Measurements from ENCODE around the gene TTC14. TPM values are rescaled to one million over a fixed set of nuclear protein-coding genes. Genes with fewer than 3 reads are reported as not detected.
"Not testable (repeated sequence)": the region's sequence is repeated elsewhere in the genome, so short reads cannot be mapped to it uniquely, and the experiment has no call there.

The TTC14 gene
- polyA plus RNA-seq, 6 donors from 2014 or later: 24.9 to 32.7 (median 27.5) TPM

DNA sequence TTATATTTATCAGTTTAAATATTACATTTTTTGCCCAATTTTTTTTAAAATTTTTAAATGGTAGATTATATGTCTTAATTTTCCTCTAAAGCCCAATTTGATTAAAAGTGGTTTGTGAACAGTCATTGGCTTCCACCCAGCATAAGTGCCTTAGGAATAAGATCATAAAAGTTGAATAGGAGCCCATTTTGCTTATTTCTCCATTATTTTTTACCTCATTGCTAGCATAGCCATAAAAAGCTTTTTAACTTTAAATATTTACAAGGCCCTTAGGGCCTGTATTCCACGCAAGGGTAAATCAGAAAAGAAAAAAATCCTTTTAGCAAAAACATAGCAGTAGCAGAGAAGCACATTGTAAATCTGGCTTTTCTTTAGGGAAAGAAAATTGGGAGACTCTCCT is 9.0 kb downstream of the TTC14 start:
- H3K9me3 Mint-ChIP-seq: no peaks in the 10 kb centered on the region
- DNase-seq (no peak), ATAC-seq (ENCODE audit: low read depth in 2 of 2) (no peak)
- H3K36me3 Mint-ChIP-seq: peaks cover 18 to 19% of the 10 kb centered on the region in 2 donors
- no peak overlapping the region for H3K27ac Mint-ChIP-seq
- no peak overlapping the region for H3K4me3 Mint-ChIP-seq
- no peaks in the 10 kb centered on the region for H3K4me1 Mint-ChIP-seq
- H3K27me3 Mint-ChIP-seq: no peaks in the 10 kb centered on the region

DNA sequence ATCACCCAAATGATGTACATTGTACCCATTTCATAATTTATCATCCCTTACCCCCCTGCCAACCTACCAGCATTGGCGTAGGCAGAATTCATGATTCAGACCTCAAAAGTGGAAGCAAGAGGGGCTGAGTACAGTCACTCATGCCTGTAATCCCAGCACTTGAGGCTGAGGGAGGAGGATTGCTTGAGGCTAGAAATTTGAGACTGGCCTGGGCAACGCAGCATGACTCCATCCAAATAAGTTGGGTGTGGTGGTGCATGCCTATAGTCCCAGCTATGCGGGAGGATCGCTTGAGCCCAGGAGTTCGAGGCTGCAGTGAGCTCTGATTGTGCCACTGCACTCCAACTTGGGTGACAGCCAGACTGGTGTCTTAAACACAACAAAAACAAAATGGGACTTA is 10.4 kb downstream of the TTC14 start:
- no peaks in the 10 kb centered on the region for H3K4me1 Mint-ChIP-seq
- H3K27me3 Mint-ChIP-seq: no peaks in the 10 kb centered on the region
- DNase-seq (no peak), ATAC-seq (ENCODE audit: low read depth in 2 of 2) (no peak)
- H3K36me3 Mint-ChIP-seq: peaks cover 13 to 16% of the 10 kb centered on the region in 2 donors
- H3K27ac Mint-ChIP-seq: peak overlapping the region in 1 of 6 donors; percentile 32
- no peak overlapping the region for H3K4me3 Mint-ChIP-seq
- H3K9me3 Mint-ChIP-seq: no peaks in the 10 kb centered on the region

DNA sequence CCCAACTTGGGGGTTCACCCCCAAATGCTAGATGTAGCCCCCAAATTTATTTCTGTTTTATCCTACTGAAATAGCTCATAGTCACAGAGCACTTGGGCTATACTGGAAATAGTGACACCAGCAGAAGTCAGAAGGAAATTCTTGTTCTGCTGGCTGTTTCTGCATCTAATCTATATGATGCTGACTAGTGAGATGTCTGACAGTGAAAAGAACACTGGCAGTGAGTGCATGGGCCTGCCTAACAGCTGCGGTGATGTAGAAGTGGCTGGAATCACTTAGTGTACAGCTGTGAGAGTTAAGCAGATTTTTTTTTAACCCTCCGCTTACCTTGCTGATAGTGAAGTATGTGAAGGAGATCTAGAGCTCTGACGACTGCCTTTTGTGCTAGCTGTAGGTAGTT is 14.0 kb downstream of the TTC14 start:
- no peak for ATAC-seq (ENCODE audit: low read depth in 2 of 2)
- peak overlapping the region in 2 of 6 donors; percentile 8 to 72 for H3K27ac Mint-ChIP-seq
- H3K4me1 Mint-ChIP-seq: no peaks in the 10 kb centered on the region

DNA sequence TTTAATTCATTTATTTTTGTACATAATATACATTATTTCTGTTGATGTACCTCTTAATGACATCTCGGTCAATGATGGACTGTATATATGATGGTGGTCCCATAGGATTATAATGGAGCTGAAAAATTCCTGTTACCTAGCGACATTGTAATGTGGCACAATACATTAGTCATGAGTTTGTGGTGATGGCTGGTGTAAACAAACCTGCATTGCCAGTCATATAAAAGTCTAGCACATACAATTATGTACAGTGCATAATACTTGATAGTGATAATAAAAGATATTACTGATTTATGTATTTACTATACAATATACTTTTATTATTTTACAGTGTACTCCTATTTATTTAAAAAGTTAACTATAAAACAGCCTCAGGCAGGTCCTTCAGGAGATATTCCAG is 15.1 kb downstream of the TTC14 start:
- Mint-ChIP-seq H3K27ac (no peak overlapping the region), H3K9me3 (peaks cover 0 to 1% (median 0%) of the 10 kb centered on the region in 7 donors), H3K36me3 (peaks cover 0 to 2% of the 10 kb centered on the region in 2 donors), H3K4me1 (peaks cover 0 to under 1% (median 0%) of the 10 kb centered on the region in 3 donors), H3K4me3 (no peak overlapping the region), H3K27me3 (no peaks in the 10 kb centered on the region)
- ATAC-seq (ENCODE audit: low read depth in 2 of 2) (no peak), DNase-seq (no peak)

More for the DNA sequence above, 14.0 kb downstream of the TTC14 start:
- no peak overlapping the region for H3K4me3 Mint-ChIP-seq
- DNase-seq: no peak
- peaks cover 0 to 1% (median 0%) of the 10 kb centered on the region in 7 donors for H3K9me3 Mint-ChIP-seq
- H3K27me3 Mint-ChIP-seq: no peaks in the 10 kb centered on the region
- H3K36me3 Mint-ChIP-seq: no peaks in the 10 kb centered on the region

DNA sequence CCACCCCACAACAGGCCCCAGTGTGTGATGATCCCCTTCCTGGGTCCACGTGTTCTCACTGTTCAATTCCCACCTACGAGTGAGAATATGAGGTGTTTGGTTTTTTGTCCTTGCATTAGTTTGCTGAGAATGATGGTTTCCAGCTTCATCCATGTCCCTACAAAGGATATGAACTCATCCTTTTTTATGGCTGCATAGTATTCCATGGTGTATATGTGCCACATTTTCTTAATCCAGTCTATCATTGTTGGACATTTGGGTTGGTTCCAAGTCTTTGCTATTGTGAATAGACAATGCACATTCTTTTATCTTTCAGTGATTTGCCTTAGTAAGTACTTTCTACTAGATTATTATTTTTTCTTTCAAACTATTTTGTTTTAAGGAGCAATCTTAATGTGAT is 16.6 kb downstream of the TTC14 start:
- not testable (repeated sequence) for ATAC-seq (ENCODE audit: low read depth in 2 of 2); H3K9me3 Mint-ChIP-seq; H3K4me3 Mint-ChIP-seq; H3K27ac Mint-ChIP-seq; H3K27me3 Mint-ChIP-seq; DNase-seq
- peaks cover 0 to 12% (median 0%) of the 10 kb centered on the region in 3 donors for H3K4me1 Mint-ChIP-seq
- H3K36me3 Mint-ChIP-seq: peaks cover 5 to 15% of the 10 kb centered on the region in 2 donors

- H3K4me1 Mint-ChIP-seq: peaks cover 0 to 12% (median 2%) of the 10 kb centered on the region in 3 donors
- H3K27me3 Mint-ChIP-seq: no peaks in the 10 kb centered on the region
- peaks cover 6 to 24% of the 10 kb centered on the region in 2 donors for H3K36me3 Mint-ChIP-seq
- H3K4me3 Mint-ChIP-seq: no peak overlapping the region
- peaks cover 0 to 6% (median 0%) of the 10 kb centered on the region in 7 donors for H3K9me3 Mint-ChIP-seq
- ATAC-seq (ENCODE audit: low read depth in 2 of 2) (no peak), DNase-seq (no peak)
- H3K27ac Mint-ChIP-seq: no peak overlapping the region
Measured at GRCh38 chr3:180619723-180620122, 17.8 kb downstream of the TTC14 start.

- H3K27ac Mint-ChIP-seq: no peak overlapping the region
- H3K9me3 Mint-ChIP-seq: peaks cover 0 to 6% (median 0%) of the 10 kb centered on the region in 7 donors
- H3K4me3 Mint-ChIP-seq: no peak overlapping the region
- no peaks in the 10 kb centered on the region for H3K27me3 Mint-ChIP-seq
- no peak for ATAC-seq (ENCODE audit: low read depth in 2 of 2)
- DNase-seq: no peak
- H3K4me1 Mint-ChIP-seq: peaks cover 2 to 12% (median 6%) of the 10 kb centered on the region in 3 donors
- H3K36me3 Mint-ChIP-seq: peaks cover 15 to 34% of the 10 kb centered on the region in 2 donors
Measured at GRCh38 chr3:180624714-180625113, 22.8 kb downstream of the TTC14 start.

- ATAC-seq (ENCODE audit: low read depth in 2 of 2) (no peak), DNase-seq (no peak)
- no peak overlapping the region for H3K27ac Mint-ChIP-seq
- peaks cover 0 to 6% (median 0%) of the 10 kb centered on the region in 7 donors for H3K9me3 Mint-ChIP-seq
- H3K27me3 Mint-ChIP-seq: no peaks in the 10 kb centered on the region
- peaks cover 15 to 34% of the 10 kb centered on the region in 2 donors for H3K36me3 Mint-ChIP-seq
- no peak overlapping the region for H3K4me3 Mint-ChIP-seq
- peaks cover 2 to 12% (median 6%) of the 10 kb centered on the region in 3 donors for H3K4me1 Mint-ChIP-seq
Measured at GRCh38 chr3:180626844-180627243, 24.9 kb downstream of the TTC14 start.

DNA sequence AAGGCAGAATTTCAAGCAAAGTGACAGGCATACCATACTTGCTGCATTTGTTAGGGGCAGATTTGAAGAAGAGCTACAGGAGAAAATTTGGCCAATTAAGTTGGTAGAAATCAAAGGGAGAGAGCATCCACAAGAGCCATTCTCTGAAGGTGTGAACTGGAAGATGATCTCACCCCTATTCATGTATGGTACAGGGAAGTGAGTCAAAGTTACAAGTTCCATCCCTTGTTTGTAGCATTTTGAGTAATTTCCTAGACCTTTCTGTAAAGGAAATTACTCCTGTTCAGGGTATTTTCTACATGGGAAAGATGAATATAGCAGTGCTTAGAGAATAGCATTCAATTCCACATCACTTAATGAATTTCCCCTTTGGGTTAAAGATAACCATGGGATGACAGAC is 28.4 kb downstream of the TTC14 start:
- Mint-ChIP-seq H3K27ac (no peak overlapping the region), H3K36me3 (peaks cover 3 to 4% of the 10 kb centered on the region in 2 donors), H3K27me3 (peaks cover 23 to 29% (median 27%) of the 10 kb centered on the region in 3 donors), H3K9me3 (no peaks in the 10 kb centered on the region), H3K4me1 (peaks cover 0 to 4% (median 0%) of the 10 kb centered on the region in 3 donors), H3K4me3 (no peak overlapping the region)
- ATAC-seq (ENCODE audit: low read depth in 2 of 2) (no peak), DNase-seq (no peak)

- Mint-ChIP-seq H3K4me3 (no peak overlapping the region), H3K9me3 (no peaks in the 10 kb centered on the region), H3K27me3 (peaks cover 30 to 39% (median 37%) of the 10 kb centered on the region in 3 donors), H3K4me1 (no peaks in the 10 kb centered on the region), H3K36me3 (no peaks in the 10 kb centered on the region), H3K27ac (no peak overlapping the region)
- ATAC-seq (ENCODE audit: low read depth in 2 of 2) (no peak), DNase-seq (no peak)
Measured at GRCh38 chr3:180631317-180631716, 29.4 kb downstream of the TTC14 start.

DNA sequence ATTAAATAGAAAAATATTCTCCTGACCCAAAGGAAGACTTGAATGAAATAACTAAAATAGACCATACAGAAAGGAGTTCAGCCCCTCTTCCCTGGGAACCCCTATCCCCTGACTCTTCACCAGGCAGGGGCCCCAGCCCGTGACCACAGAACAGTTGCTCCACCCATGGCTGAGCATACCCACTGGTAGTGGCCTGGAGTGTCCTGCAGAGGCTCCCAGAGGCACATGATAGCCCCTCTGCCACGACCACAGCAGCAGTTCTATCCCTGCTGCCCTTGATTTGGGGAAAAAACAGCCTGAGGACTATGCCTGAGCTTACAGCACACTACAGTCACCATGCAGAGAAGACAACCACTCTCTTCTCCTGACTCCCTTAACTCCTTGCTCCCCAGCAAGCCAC is 31.8 kb downstream of the TTC14 start:
- Mint-ChIP-seq H3K4me1 (no peaks in the 10 kb centered on the region), H3K4me3 (peak overlapping the region in 1 of 8 donors; percentile 32), H3K27ac (no peak overlapping the region), H3K27me3 (peaks cover 45 to 57% (median 46%) of the 10 kb centered on the region in 3 donors), H3K9me3 (peaks cover 0 to 2% (median 0%) of the 10 kb centered on the region in 7 donors), H3K36me3 (no peaks in the 10 kb centered on the region)
- no peak for DNase-seq
- no peak for ATAC-seq (ENCODE audit: low read depth in 2 of 2)

GRCh38 chr3:180640987-180641386 is 39.0 kb downstream of the TTC14 start:
- ATAC-seq (ENCODE audit: low read depth in 2 of 2) (no peak), DNase-seq (no peak)
- H3K27me3 Mint-ChIP-seq: peaks cover 25 to 35% (median 29%) of the 10 kb centered on the region in 3 donors
- H3K27ac Mint-ChIP-seq: no peak overlapping the region
- no peaks in the 10 kb centered on the region for H3K36me3 Mint-ChIP-seq
- peaks cover 0 to 2% (median 0%) of the 10 kb centered on the region in 7 donors for H3K9me3 Mint-ChIP-seq
- H3K4me1 Mint-ChIP-seq: no peaks in the 10 kb centered on the region
- H3K4me3 Mint-ChIP-seq: no peak overlapping the region

- Mint-ChIP-seq H3K27ac (no peak overlapping the region), H3K36me3 (no peaks in the 10 kb centered on the region), H3K4me3 (no peak overlapping the region), H3K9me3 (peaks cover 0 to 3% (median 0%) of the 10 kb centered on the region in 7 donors), H3K27me3 (peaks cover 18 to 30% (median 24%) of the 10 kb centered on the region in 3 donors), H3K4me1 (no peaks in the 10 kb centered on the region)
- no peak for ATAC-seq (ENCODE audit: low read depth in 2 of 2)
- DNase-seq: no peak
Measured at GRCh38 chr3:180646187-180646790, 44.3 kb downstream of the TTC14 start.

GRCh38 chr3:180656406-180656805 is 54.4 kb downstream of the TTC14 start:
- no peak overlapping the region for H3K4me3 Mint-ChIP-seq
- H3K4me1 Mint-ChIP-seq: no peaks in the 10 kb centered on the region
- ATAC-seq (ENCODE audit: low read depth in 2 of 2): no peak
- H3K27me3 Mint-ChIP-seq: peaks cover 8 to 29% (median 27%) of the 10 kb centered on the region in 3 donors
- no peaks in the 10 kb centered on the region for H3K36me3 Mint-ChIP-seq
- DNase-seq: no peak
- peaks cover 0 to 3% (median 0%) of the 10 kb centered on the region in 7 donors for H3K9me3 Mint-ChIP-seq
- no peak overlapping the region for H3K27ac Mint-ChIP-seq

All from naive B cell (primary cell).